H9 (cell line): ENCODE measurements around the gene FHOD3. TPM values are rescaled to one million over a fixed set of nuclear protein-coding genes. Genes with fewer than 3 reads are reported as not detected.

ENCODE experiments used
- DNase-seq: peaks from one replicate; pipeline ENCODE4 v3.0.0-alpha.2; 2017
- H2AFZ ChIP-seq: one replicate; pipeline ENCODE4 v1.6.1; 2013; ENCODE audit warnings: mild to moderate bottlenecking, low read length, control low read depth, moderate library complexity
- H2AK5ac ChIP-seq: 2 replicates; pipeline ENCODE4 v1.6.1; 2013; ENCODE audit warnings: low read length, control low read depth, mixed read lengths; ENCODE audit not compliant: insufficient read length
- H2BK120ac ChIP-seq: one replicate; pipeline ENCODE4 v1.6.1; 2013; ENCODE audit warnings: low read depth, mild to moderate bottlenecking, low read length, control low read depth, inconsistent platforms; ENCODE audit not compliant: poor library complexity, severe bottlenecking
- H2BK12ac ChIP-seq: 2 replicates; pipeline ENCODE4 v1.6.1; 2013; ENCODE audit warnings: low read length, control low read depth, mixed read lengths, low read depth; ENCODE audit not compliant: insufficient read length
- H2BK15ac ChIP-seq: 2 replicates; pipeline ENCODE4 v1.6.1; 2013; ENCODE audit warnings: low read depth, low read length, control low read depth
- H2BK20ac ChIP-seq: one replicate; pipeline ENCODE4 v1.6.1; 2013; ENCODE audit warnings: low read depth, mild to moderate bottlenecking, low read length, control low read depth, inconsistent platforms; ENCODE audit not compliant: poor library complexity, severe bottlenecking
- H2BK5ac ChIP-seq: 2 replicates; pipeline ENCODE4 v1.6.1; 2013; ENCODE audit warnings: low read length, control low read depth, mixed read lengths; ENCODE audit not compliant: insufficient read length
- H3K14ac ChIP-seq: 2 replicates; pipeline ENCODE4 v1.6.1; 2013; ENCODE audit warnings: low read length, control low read depth; ENCODE audit not compliant: insufficient read depth
- H3K18ac ChIP-seq: 2 replicates; pipeline ENCODE4 v1.6.1; 2013; ENCODE audit warnings: low read depth, mild to moderate bottlenecking, mixed read lengths, low read length, control low read depth; ENCODE audit not compliant: insufficient read length
- H3K23ac ChIP-seq: 2 replicates; pipeline ENCODE4 v1.6.1; 2013; ENCODE audit warnings: low read length, control low read depth, mixed read lengths, low read depth; ENCODE audit not compliant: insufficient read length
- H3K23me2 ChIP-seq: 2 replicates; pipeline ENCODE4 v1.6.1; 2013; ENCODE audit warnings: low read depth, mild to moderate bottlenecking, mixed read lengths, low read length, control low read depth; ENCODE audit not compliant: insufficient read length, poor library complexity, severe bottlenecking
- H3K27ac ChIP-seq: 2 replicates; pipeline ENCODE4 v1.5.1; 2013; ENCODE audit warnings: low read length, control low read depth, mixed read lengths, low read depth; ENCODE audit not compliant: insufficient read length
- H3K27me3 ChIP-seq: 2 replicates; pipeline ENCODE4 v1.6.1; 2013; ENCODE audit warnings: low read length, control low read depth, inconsistent platforms; ENCODE audit not compliant: insufficient read depth
- H3K4ac ChIP-seq: 2 replicates; pipeline ENCODE4 v1.6.1; 2013; ENCODE audit warnings: low read depth, mild to moderate bottlenecking, control low read depth, inconsistent platforms, low read length, moderate library complexity
- H3K4me1 ChIP-seq: 2 replicates; pipeline ENCODE4 v1.6.1; 2013; ENCODE audit warnings: low read length, control low read depth, inconsistent platforms; ENCODE audit not compliant: insufficient read depth
- H3K4me2 ChIP-seq: 2 replicates; pipeline ENCODE4 v1.6.1; 2013; ENCODE audit warnings: low read length, control low read depth, mixed read lengths; ENCODE audit not compliant: insufficient read length, insufficient read depth
- H3K56ac ChIP-seq: 2 replicates; pipeline ENCODE4 v1.6.1; 2013; ENCODE audit warnings: low read depth, mild to moderate bottlenecking, mixed read lengths, low read length, control low read depth; ENCODE audit not compliant: insufficient read length
- H3K79me1 ChIP-seq: 2 replicates; pipeline ENCODE4 v1.6.1; 2013; ENCODE audit warnings: low read depth, mild to moderate bottlenecking, moderate library complexity, low read length, control low read depth, inconsistent platforms; ENCODE audit not compliant: insufficient read depth, poor library complexity, severe bottlenecking
- H3K79me2 ChIP-seq: 2 replicates; pipeline ENCODE4 v1.6.1; 2013; ENCODE audit warnings: low read length, control low read depth, inconsistent platforms; ENCODE audit not compliant: insufficient read depth
- H3K9ac ChIP-seq: 2 replicates; pipeline ENCODE4 v1.6.1; 2013; ENCODE audit warnings: low read length, control low read depth, mixed read lengths; ENCODE audit not compliant: insufficient read length; ENCODE audit errors: extremely low read depth
- H3K9me3 ChIP-seq: one replicate; pipeline ENCODE4 v1.6.1; 2013; ENCODE audit warnings: low read depth, low read length, inconsistent platforms; ENCODE audit not compliant: control insufficient read depth
- H3T11ph ChIP-seq: one replicate; pipeline ENCODE4 v1.6.1; 2013; ENCODE audit warnings: mild to moderate bottlenecking, low read length, control low read depth, inconsistent platforms
- H4K20me1 ChIP-seq: one replicate; pipeline ENCODE4 v1.6.1; 2013; ENCODE audit not compliant: control insufficient read depth, insufficient read length, insufficient read depth
- H4K5ac ChIP-seq: 2 replicates; pipeline ENCODE4 v1.6.1; 2013; ENCODE audit warnings: low read depth, mild to moderate bottlenecking, mixed read lengths, low read length, control low read depth; ENCODE audit not compliant: insufficient read length
- H4K8ac ChIP-seq: replicated peaks from 2 replicates; pipeline ENCODE4 v1.6.1; 2013; ENCODE audit warnings: low read length, control low read depth, mixed read lengths, low read depth; ENCODE audit not compliant: insufficient read length
- H4K91ac ChIP-seq: 2 replicates; pipeline ENCODE4 v1.6.1; 2013; ENCODE audit warnings: low read depth, mild to moderate bottlenecking, moderate library complexity, mixed read lengths, low read length, control low read depth; ENCODE audit not compliant: insufficient read length
- H3K27ac Mint-ChIP-seq, 3 experiments: 2 replicates in 2 of 3; 3 replicates in 1 of 3; pipeline ENCODE4 v1.8.0; 2020 to 2021; ENCODE audit warnings: mixed read lengths in 3 of 3, mild to moderate bottlenecking in 1 of 3, moderate library complexity in 1 of 3
- H3K27me3 Mint-ChIP-seq: 2 replicates; pipeline ENCODE4 v1.8.0; 2021; ENCODE audit warnings: low read depth, mild to moderate bottlenecking, moderate library complexity, mixed read lengths
- H3K36me3 Mint-ChIP-seq, 3 experiments: 2 replicates in 2 of 3; 3 replicates in 1 of 3; pipeline ENCODE4 v1.8.0; 2020 to 2021; ENCODE audit warnings: low read depth in 3 of 3, mixed read lengths in 3 of 3; ENCODE audit not compliant: insufficient read depth in 1 of 3
- H3K4me1 Mint-ChIP-seq, 2 experiments: 2 replicates each; pipeline ENCODE4 v1.8.0; 2020; ENCODE audit warnings: mixed read lengths in 2 of 2
- H3K4me3 Mint-ChIP-seq, 2 experiments: 2 replicates in 1 of 2; 3 replicates in 1 of 2; pipeline ENCODE4 v1.8.0; 2020 to 2021; ENCODE audit warnings: mild to moderate bottlenecking in 2 of 2, mixed read lengths in 2 of 2, moderate library complexity in 1 of 2
- H3K9me3 Mint-ChIP-seq, 2 experiments: 2 replicates in 1 of 2; 3 replicates in 1 of 2; pipeline ENCODE4 v1.8.0; 2020; ENCODE audit warnings: mild to moderate bottlenecking in 2 of 2, mixed read lengths in 2 of 2, moderate library complexity in 1 of 2
- CTCF ChIP-seq: fragments of 200-600 bp; sonication (generic); conservative IDR thresholded peaks from 3 replicates; pipeline ENCODE4 v1.8.0; 2021; ENCODE audit warnings: antibody characterized with exemption, mild to moderate bottlenecking
- WGBS: extraction: QIAGEN DNeasy Blood & Tissue Kit; methylation state at CpG from one replicate; pipeline ENCODE4 v1.1.7; 2013; ENCODE audit warnings: missing lambda C conversion rate, low lambda C conversion rate, mixed read lengths; ENCODE audit not compliant: insufficient read length; ENCODE audit errors: extremely low coverage; 5-methylcytosine and 5-hydroxymethylcytosine counted together
- total RNA-seq: library from RNA; stranded (reverse); gene quantifications from 2 replicates; pipeline ENCODE4 v1.2.1, GENCODE V29; 2021

The FHOD3 gene
- total RNA-seq, 1 experiment from 2014 or later, result 8.0 TPM

DNA sequence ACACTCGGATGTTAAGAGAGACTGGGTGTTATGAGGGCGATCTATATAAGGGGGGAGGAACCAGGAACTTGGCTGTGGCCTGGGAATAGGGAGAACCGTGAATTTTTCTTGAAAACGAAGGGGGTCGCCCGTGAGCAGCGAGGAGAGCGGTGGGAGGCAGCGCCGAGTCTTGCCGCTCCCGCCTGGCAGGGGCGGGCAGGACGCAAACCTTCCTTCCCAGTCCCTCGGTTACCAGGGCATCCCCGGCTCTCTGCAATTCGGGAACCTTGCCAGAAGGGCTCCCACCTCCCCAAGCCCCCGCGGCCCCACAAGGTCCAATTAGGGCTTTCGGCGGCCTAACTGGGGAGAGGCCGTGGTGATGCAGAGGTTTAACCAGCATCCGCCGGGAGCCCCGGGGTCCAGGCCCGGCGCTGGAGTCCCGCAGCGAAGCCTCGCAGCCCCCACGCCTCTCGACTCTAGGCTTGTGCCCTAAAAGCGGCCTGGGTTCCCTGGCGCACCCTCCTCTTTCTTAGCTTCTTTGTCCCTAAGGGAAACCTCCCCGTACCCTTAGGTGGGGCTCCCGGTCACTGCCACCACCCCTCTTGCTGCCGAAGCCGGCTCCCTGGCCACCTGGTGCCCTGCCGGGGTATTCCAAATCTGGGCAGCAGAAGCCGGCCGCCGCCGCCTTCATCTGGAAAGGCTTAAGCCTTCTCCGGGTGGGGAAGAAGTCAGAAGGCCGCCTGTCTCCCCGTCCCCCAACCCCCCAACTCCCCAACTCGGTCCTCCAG lies 680 bp upstream of the FHOD3 start:
- no peak overlapping the region for H3K4me3 Mint-ChIP-seq
- no peak overlapping the region for H2BK15ac ChIP-seq
- H3K36me3 Mint-ChIP-seq, result peaks cover 0 to 3% (median 0%) of the 10 kb centered on the region in 3 experiments; a peak in 3 of 7 replicates

More for the DNA sequence above, 680 bp upstream of the FHOD3 start:
- Mint-ChIP-seq H3K27ac (peak overlapping the region in 1 of 3 experiments; percentile 59; a peak in 1 of 7 replicates), H3K27me3 (peaks cover 26% of the 10 kb centered on the region), H3K4me1 (peaks cover 4 to 7% of the 10 kb centered on the region in 2 experiments), H3K9me3 (no peaks in the 10 kb centered on the region)
- no peak overlapping the region for H3K4ac ChIP-seq
- H3K23me2 ChIP-seq, result peaks cover 20% of the 10 kb centered on the region
- no peaks in the 10 kb centered on the region for H3K79me1 ChIP-seq
- H3K9me3 ChIP-seq, result no peaks in the 10 kb centered on the region
- H4K5ac ChIP-seq, result no peak overlapping the region
- H4K8ac ChIP-seq, result no peak overlapping the region
- no peaks in the 10 kb centered on the region for H3K79me2 ChIP-seq
- H2BK20ac ChIP-seq, result no peak overlapping the region
- no peak overlapping the region for H4K91ac ChIP-seq
- H2BK12ac ChIP-seq, result no peak overlapping the region
- H3K14ac ChIP-seq, result peak overlapping the region; percentile 80
- H3K9ac ChIP-seq, result peak overlapping the region; percentile 6
- no peak overlapping the region for H3K23ac ChIP-seq
- H2AFZ ChIP-seq, result no peak overlapping the region
- no peak overlapping the region for H2BK5ac ChIP-seq
- H3K27me3 ChIP-seq, result peaks cover 22% of the 10 kb centered on the region
- no peaks in the 10 kb centered on the region for H4K20me1 ChIP-seq
- H3K4me1 ChIP-seq, result no peaks in the 10 kb centered on the region
- H2AK5ac ChIP-seq, result no peak overlapping the region
- no peak overlapping the region for H3T11ph ChIP-seq
- peak overlapping the region; percentile 51 for H3K18ac ChIP-seq
- WGBS, result no CpG with 5 or more reads among the region's 47 CpGs
- H3K4me2 ChIP-seq, result peak overlapping the region; percentile 53
- peak; percentile 62 for TF ChIP-seq CTCF
- no peak overlapping the region for H3K27ac ChIP-seq
- DNase-seq, result peak; percentile 86
- H2BK120ac ChIP-seq, result no peak overlapping the region
- H3K56ac ChIP-seq, result no peak overlapping the region
